Activated naive CD4-positive, alpha-beta T cell treated with anti-CD3 and anti-CD28 coated beads for 36 hours (primary cell): ENCODE results near the gene SLC12A9. TPM values are rescaled to one million over a fixed set of nuclear protein-coding genes. Genes with fewer than 3 reads are reported as not detected.
"Not testable (repeated sequence)": the region's sequence is repeated elsewhere in the genome, so short reads cannot be mapped to it uniquely, and the experiment has no call there.

Experiments
- CTCF ChIA-PET: fragments of 350-600 bp; sonication (Branson Sonifier 250); formaldehyde crosslinking; loops from one replicate; lab custom pipeline; 2021; ENCODE audit warnings: antibody characterized with exemption; lab: Charles Lee
- DNase-seq: peaks from one replicate; pipeline ENCODE4 v3.0.0-alpha.2; 2020
- H3K27ac Mint-ChIP-seq: one replicate; pipeline ENCODE4 v1.8.0; 2021; ENCODE audit warnings: mild to moderate bottlenecking, mixed read lengths
- H3K27me3 Mint-ChIP-seq: one replicate; pipeline ENCODE4 v1.8.0; 2021; ENCODE audit warnings: low read depth, mixed read lengths
- H3K36me3 Mint-ChIP-seq: one replicate; pipeline ENCODE4 v1.8.0; 2021; ENCODE audit warnings: low read depth, mixed read lengths
- H3K4me1 Mint-ChIP-seq: one replicate; pipeline ENCODE4 v1.8.0; 2021; ENCODE audit warnings: low read depth, mixed read lengths
- H3K4me3 Mint-ChIP-seq: one replicate; pipeline ENCODE4 v1.8.0; 2021; ENCODE audit warnings: mild to moderate bottlenecking, moderate library complexity, mixed read lengths
- H3K9me3 Mint-ChIP-seq: one replicate; pipeline ENCODE4 v1.8.0; 2021; ENCODE audit warnings: mixed read lengths
- intact Hi-C: fragments of 100-400 bp; cut with micrococcal nuclease; formaldehyde crosslinking; loops from one replicate; pipeline ENCODE4 v1.15.1; 2023
- total RNA-seq, 2 experiments: library from RNA; stranded (reverse); gene quantifications; one replicate each; pipeline ENCODE4 v1.2.3, GENCODE V29; 2021

SLC12A9 gene
- total RNA-seq = 10 to 100 TPM; 10.1 to 10.5 TPM

GRCh38 chr7:100852048-100852872 is at the start of gene SLC12A9:
SLC12A9 (plus strand) TSS chr7:100852713; CDS start chr7:100854198, 1,485 bp downstream.
- no peaks in the 10 kb centered on the region for H3K27me3 Mint-ChIP-seq
- intact Hi-C loops = loop anchor here (1.0 to 5.0 kb wide), 8 partner anchors 23 to 373 kb away; partner anchors contain the start of genes GIGYF1, SRRT and TSC22D4
- DNase-seq = peak; percentile 89
- CTCF ChIA-PET = interaction anchor here (0.6 to 10.0 kb wide), 22 partner anchors 15 to 254 kb away, joined by 3 to 98 read pairs (median 4); partner anchors contain the start of genes POP7 and SRRT
- no peaks in the 10 kb centered on the region for H3K9me3 Mint-ChIP-seq
- H3K4me1 Mint-ChIP-seq = peaks cover 18% of the 10 kb centered on the region
- H3K36me3 Mint-ChIP-seq = peaks cover under 1% of the 10 kb centered on the region
- H3K4me3 Mint-ChIP-seq = peak within 1 kb of the TSS; percentile 89
- peak within 1 kb of the TSS; percentile 50 for H3K27ac Mint-ChIP-seq

GRCh38 chr7:100802951-100803350 is 49.6 kb upstream of the SLC12A9 start:
- Mint-ChIP-seq H3K4me3 (no peak overlapping the region), H3K27me3 (peaks cover 4% of the 10 kb centered on the region), H3K4me1 (peaks cover 9% of the 10 kb centered on the region), H3K27ac (no peak overlapping the region), H3K9me3 (no peaks in the 10 kb centered on the region), H3K36me3 (no peaks in the 10 kb centered on the region)
- no peak for DNase-seq
- intact Hi-C loops = loop anchor here (5.0 kb wide), 1 partner anchor 164 kb away; the partner anchor contains the start of gene MUC12
- CTCF ChIA-PET = interaction anchor here (5.0 kb wide), 1 partner anchor 50 kb away, joined by 98 read pairs; the partner anchor contains the start of gene SLC12A9

- Mint-ChIP-seq H3K9me3 (no peaks in the 10 kb centered on the region), H3K27me3 (peaks cover 4% of the 10 kb centered on the region), H3K36me3 (no peaks in the 10 kb centered on the region), H3K4me1 (peaks cover 9% of the 10 kb centered on the region), H3K4me3 (no peak overlapping the region), H3K27ac (no peak overlapping the region)
- CTCF ChIA-PET = interaction anchor here (0.6 to 5.0 kb wide), 4 partner anchors 36 to 113 kb away, joined by 3 to 98 read pairs (median 3); partner anchors contain the start of gene SLC12A9
- intact Hi-C loops = loop anchor here (5.0 kb wide), 1 partner anchor 164 kb away; the partner anchor contains the start of gene MUC12
- DNase-seq = peak; percentile 58
Measured at GRCh38 chr7:100803398-100804161, 48.9 kb upstream of the SLC12A9 start.

GRCh38 chr7:100804681-100805431 is 47.7 kb upstream of the SLC12A9 start:
- CTCF ChIA-PET = no interaction called here
- Mint-ChIP-seq H3K4me1 (peaks cover 7% of the 10 kb centered on the region), H3K36me3 (no peaks in the 10 kb centered on the region), H3K9me3 (no peaks in the 10 kb centered on the region), H3K27ac (no peak overlapping the region), H3K27me3 (peaks cover 2% of the 10 kb centered on the region), H3K4me3 (no peak overlapping the region)
- DNase-seq = no peak
- intact Hi-C loops = loop anchor here (5.0 kb wide), 1 partner anchor 162 kb away; the partner anchor contains the start of gene MUC12

- CTCF ChIA-PET = interaction anchor here (2.5 kb wide), 1 partner anchor 46 kb away, joined by 8 read pairs; the partner anchor contains the start of gene SLC12A9
- H3K27ac Mint-ChIP-seq = no peak overlapping the region
- H3K27me3 Mint-ChIP-seq = no peaks in the 10 kb centered on the region
- DNase-seq = no peak
- no peaks in the 10 kb centered on the region for H3K9me3 Mint-ChIP-seq
- H3K4me3 Mint-ChIP-seq = no peak overlapping the region
- no peaks in the 10 kb centered on the region for H3K36me3 Mint-ChIP-seq
- H3K4me1 Mint-ChIP-seq = peaks cover 7% of the 10 kb centered on the region
- intact Hi-C loops = no loop called here
Measured at GRCh38 chr7:100806276-100806675, 46.2 kb upstream of the SLC12A9 start.

GRCh38 chr7:100806883-100807282 is 45.6 kb upstream of the SLC12A9 start:
- DNase-seq, H3K4me1 Mint-ChIP-seq, H3K9me3 Mint-ChIP-seq, H3K27ac Mint-ChIP-seq, H3K4me3 Mint-ChIP-seq, intact Hi-C loops, H3K36me3 Mint-ChIP-seq, H3K27me3 Mint-ChIP-seq: not testable (repeated sequence)
- CTCF ChIA-PET = interaction anchor here (0.6 to 2.5 kb wide), 2 partner anchors 16 to 45 kb away, joined by 4 to 8 read pairs; partner anchors contain the start of gene SLC12A9

GRCh38 chr7:100808354-100808875 is 44.1 kb upstream of the SLC12A9 start:
- peaks cover 2% of the 10 kb centered on the region for H3K36me3 Mint-ChIP-seq
- intact Hi-C loops = no loop called here
- H3K27me3 Mint-ChIP-seq = no peaks in the 10 kb centered on the region
- CTCF ChIA-PET = no interaction called here
- DNase-seq = no peak
- H3K4me3 Mint-ChIP-seq = no peak overlapping the region
- peaks cover 4% of the 10 kb centered on the region for H3K4me1 Mint-ChIP-seq
- H3K9me3 Mint-ChIP-seq = no peaks in the 10 kb centered on the region
- no peak overlapping the region for H3K27ac Mint-ChIP-seq

GRCh38 chr7:100811480-100811879 is 41.0 kb upstream of the SLC12A9 start:
- H3K4me3 Mint-ChIP-seq = no peak overlapping the region
- CTCF ChIA-PET = no interaction called here
- H3K9me3 Mint-ChIP-seq = no peaks in the 10 kb centered on the region
- intact Hi-C loops = no loop called here
- H3K4me1 Mint-ChIP-seq = no peaks in the 10 kb centered on the region
- peaks cover 2% of the 10 kb centered on the region for H3K36me3 Mint-ChIP-seq
- no peak overlapping the region for H3K27ac Mint-ChIP-seq
- no peaks in the 10 kb centered on the region for H3K27me3 Mint-ChIP-seq
- no peak for DNase-seq

- intact Hi-C loops = no loop called here
- no peaks in the 10 kb centered on the region for H3K4me1 Mint-ChIP-seq
- no peaks in the 10 kb centered on the region for H3K27me3 Mint-ChIP-seq
- DNase-seq = no peak
- peaks cover 2% of the 10 kb centered on the region for H3K36me3 Mint-ChIP-seq
- CTCF ChIA-PET = interaction anchor here (0.6 kb wide), 1 partner anchor 519 kb away, joined by 3 read pairs; no protein-coding TSS in a partner anchor
- no peak overlapping the region for H3K27ac Mint-ChIP-seq
- no peak overlapping the region for H3K4me3 Mint-ChIP-seq
- H3K9me3 Mint-ChIP-seq = no peaks in the 10 kb centered on the region
Measured at GRCh38 chr7:100812729-100813128, 39.8 kb upstream of the SLC12A9 start.

GRCh38 chr7:100816515-100816914 is 36.0 kb upstream of the SLC12A9 start:
- intact Hi-C loops, DNase-seq, H3K9me3 Mint-ChIP-seq, CTCF ChIA-PET, H3K36me3 Mint-ChIP-seq, H3K4me1 Mint-ChIP-seq, H3K4me3 Mint-ChIP-seq, H3K27ac Mint-ChIP-seq, H3K27me3 Mint-ChIP-seq: not testable (repeated sequence)

GRCh38 chr7:100817097-100817496 is 35.4 kb upstream of the SLC12A9 start:
- DNase-seq = no peak
- H3K4me3 Mint-ChIP-seq = no peak overlapping the region
- CTCF ChIA-PET = no interaction called here
- H3K4me1 Mint-ChIP-seq = no peaks in the 10 kb centered on the region
- intact Hi-C loops = no loop called here
- H3K9me3 Mint-ChIP-seq = no peaks in the 10 kb centered on the region
- no peak overlapping the region for H3K27ac Mint-ChIP-seq
- no peaks in the 10 kb centered on the region for H3K27me3 Mint-ChIP-seq
- peaks cover 3% of the 10 kb centered on the region for H3K36me3 Mint-ChIP-seq
